HepG2 (cell line): ENCODE data around the gene AAR2. TPM values are rescaled to one million over a fixed set of nuclear protein-coding genes. Genes with fewer than 3 reads are reported as not detected.

Experiments
- ATAC-seq: fragments of 200-7000 bp; cut with Tn5 transposase; 3 replicates; pipeline ENCODE4 v1.9.1; 2020; ENCODE audit warnings: mild to moderate bottlenecking, moderate library complexity
- BruUV-seq: library from RNA; stranded (reverse); fragments of 400-500 nt; replicated peaks from 2 replicates; lab custom pipeline; 2021; lab: Mats Ljungman, UMichigan
- CTCF ChIA-PET: fragments of 300-600 bp; formaldehyde crosslinking; extraction: SDS; loops from one replicate; lab custom pipeline; 2021; ENCODE audit warnings: low total read pairs, inconsistent platforms, low intra/inter-chr PET ratio; lab: Yijun Ruan, JAX
- POLR2A ChIA-PET: fragments of 350-600 bp; sonication (Branson Sonifier 250); formaldehyde crosslinking; loops from one replicate; lab custom pipeline; 2020; ENCODE audit warnings: antibody characterized with exemption, inconsistent platforms; lab: Yijun Ruan, JAX
- DNase-seq: peaks from one replicate; pipeline ENCODE4 v3.0.0-alpha.2; 2015; ENCODE audit warnings: low spot score
- FAIRE-seq: peaks from 3 replicates; lab custom pipeline; 2011; peaks lifted over from hg19 to GRCh38; lab: Jason Lieb, UNC
- H2AFZ ChIP-seq: one replicate; pipeline ENCODE4 v1.6.1; 2011; ENCODE audit warnings: low read length, inconsistent platforms
- H3K27ac ChIP-seq: fragments of 300-600 bp; 3 replicates; pipeline ENCODE4 v1.8.0; 2011; ENCODE audit warnings: mixed run types, mild to moderate bottlenecking, mixed read lengths, low read length, inconsistent platforms; ENCODE audit not compliant: insufficient read depth; ENCODE audit errors: extremely low read length
- H3K27me3 ChIP-seq, 2 experiments: fragments of 200-600 bp in 1 of 2; 2 replicates in 1 of 2; 3 replicates in 1 of 2; pipeline versions ENCODE4 v1.6.0 to v1.8.0; 2011; ENCODE audit warnings: low read length in 2 of 2, mild to moderate bottlenecking in 2 of 2, moderate library complexity in 2 of 2, inconsistent platforms in 1 of 2; ENCODE audit not compliant: insufficient read depth in 2 of 2, control insufficient read depth in 1 of 2
- H3K36me3 ChIP-seq, 2 experiments: fragments of 200-600 bp in 1 of 2; replicated peaks in 1 of 2; 2 replicates in 1 of 2; 3 replicates in 1 of 2; pipeline versions ENCODE4 v1.5.1 to v1.8.0; 2011; ENCODE audit warnings: low read length in 2 of 2, inconsistent platforms in 1 of 2; ENCODE audit not compliant: insufficient read depth in 2 of 2, control insufficient read depth in 1 of 2
- H3K4me1 ChIP-seq: 2 replicates; pipeline ENCODE4 v1.5.1; 2012; ENCODE audit warnings: low read length, inconsistent platforms; ENCODE audit not compliant: insufficient read depth
- H3K4me2 ChIP-seq: 2 replicates; pipeline ENCODE4 v1.6.0; 2011; ENCODE audit warnings: low read depth, low read length, inconsistent platforms
- H3K4me3 ChIP-seq, 3 experiments: fragments of 200-600 bp in 1 of 3; sonication (generic), shearing (Covaris generic) in 1 of 3; replicated peaks in 1 of 3; 2 replicates each; pipeline ENCODE4 v1.5.1; 2011 to 2016; ENCODE audit warnings: low read length in 3 of 3, inconsistent platforms in 2 of 3, low read depth in 2 of 3, mild to moderate bottlenecking in 2 of 3, control low read depth in 1 of 3, mixed read lengths in 1 of 3; ENCODE audit not compliant: insufficient read depth in 1 of 3
- H3K79me2 ChIP-seq: one replicate; pipeline ENCODE4 v1.6.1; 2011; ENCODE audit warnings: low read length, inconsistent platforms; ENCODE audit not compliant: insufficient read depth
- H3K9ac ChIP-seq: 2 replicates; pipeline ENCODE4 v1.6.0; 2011; ENCODE audit warnings: mild to moderate bottlenecking, low read depth, low read length, inconsistent platforms; ENCODE audit not compliant: insufficient read depth
- H3K9me3 ChIP-seq: 2 replicates; pipeline ENCODE4 v1.5.1; 2012; ENCODE audit warnings: mild to moderate bottlenecking, low read length
- H4K20me1 ChIP-seq: 2 replicates; pipeline ENCODE4 v1.6.0; 2011; ENCODE audit warnings: inconsistent platforms, mild to moderate bottlenecking, low read length, moderate library complexity; ENCODE audit not compliant: insufficient read depth
- ARID5B ChIP-seq: IDR thresholded peaks from 2 replicates; pipeline ENCODE4 v1.4.0; 2020; ENCODE audit warnings: mild to moderate bottlenecking, missing genetic modification reagents
- DNMT3B ChIP-seq: conservative IDR thresholded peaks from 2 replicates; pipeline ENCODE4 v1.6.1; 2016; ENCODE audit warnings: missing biosample characterization, control low read depth
- GATAD2A ChIP-seq: IDR thresholded peaks from 2 replicates; pipeline ENCODE4 v1.6.1; 2016
- HES4 ChIP-seq: sonication (generic); formaldehyde crosslinking; IDR thresholded peaks from 2 replicates; pipeline ENCODE4 v1.9.0; 2021; ENCODE audit warnings: mild to moderate bottlenecking, missing genetic modification reagents, borderline replicate concordance
- HIVEP1 ChIP-seq: sonication (generic); formaldehyde crosslinking; IDR thresholded peaks from 2 replicates; pipeline ENCODE4 v1.4.0; 2020; ENCODE audit warnings: mild to moderate bottlenecking, missing genetic modification reagents
- HNRNPUL1 ChIP-seq: fragments of 200-400 bp; formaldehyde crosslinking; IDR thresholded peaks from 2 replicates; pipeline ENCODE4 v1.6.1; 2017; ENCODE audit warnings: low read depth, mild to moderate bottlenecking, low read length, moderate library complexity
- NR0B2 ChIP-seq: sonication (generic); formaldehyde crosslinking; IDR thresholded peaks from 2 replicates; pipeline ENCODE4 v1.4.0; 2020; ENCODE audit warnings: mild to moderate bottlenecking, missing genetic modification reagents
- NR1H2 ChIP-seq: sonication (generic); formaldehyde crosslinking; IDR thresholded peaks from 2 replicates; pipeline ENCODE4 v1.8.1; 2022; ENCODE audit warnings: low read depth, missing genetic modification reagents, borderline replicate concordance
- SOX13 ChIP-seq, 3 experiments: fragments of 450-650 bp in 1 of 3; sonication (generic) in 1 of 3; formaldehyde crosslinking in 1 of 3; IDR thresholded peaks in 2 of 3; conservative IDR thresholded peaks in 1 of 3; 2 replicates each; pipeline versions ENCODE4 v1.5.0 to v1.6.1; 2016 to 2020; ENCODE audit warnings: antibody characterized with exemption in 1 of 3, mild to moderate bottlenecking in 1 of 3, missing compliant biosample characterization in 1 of 3, missing genetic modification reagents in 1 of 3, moderate library complexity in 1 of 3
- THYN1 ChIP-seq: sonication (generic); formaldehyde crosslinking; IDR thresholded peaks from 2 replicates; pipeline ENCODE4 v1.8.1; 2023; ENCODE audit warnings: low read depth, mild to moderate bottlenecking, moderate library complexity, missing genetic modification reagents, borderline replicate concordance
- ZBTB49 ChIP-seq: sonication (generic); formaldehyde crosslinking; IDR thresholded peaks from 2 replicates; pipeline ENCODE4 v1.4.0; 2020; ENCODE audit warnings: missing genetic modification reagents, borderline replicate concordance
- ZNF549 ChIP-seq: sonication (generic); formaldehyde crosslinking; IDR thresholded peaks from 2 replicates; pipeline ENCODE4 v1.5.0; 2020; ENCODE audit warnings: missing genetic modification reagents
- ZNF704 ChIP-seq: sonication (generic); formaldehyde crosslinking; IDR thresholded peaks from 2 replicates; pipeline ENCODE4 v1.8.1; 2023; ENCODE audit warnings: mild to moderate bottlenecking, inconsistent platforms, moderate library complexity, missing genetic modification reagents, borderline replicate concordance
- ZNF790 ChIP-seq: sonication (generic); formaldehyde crosslinking; IDR thresholded peaks from 2 replicates; pipeline ENCODE4 v1.8.0; 2022; ENCODE audit warnings: missing genetic modification reagents, mild to moderate bottlenecking, borderline replicate concordance
- WGBS: methylation state at CpG from one replicate; pipeline ENCODE4 v1.1.6; 2017; ENCODE audit warnings: low lambda C conversion rate; 5-methylcytosine and 5-hydroxymethylcytosine counted together
- in situ Hi-C: cut with HindIII; loops from 2 replicates; pipeline ENCODE4 v1.10.0; 2017; ENCODE audit warnings: low pct_unique_long_range_greater_than_20kb; ENCODE audit not compliant: extremely low pct_ligation_motif_present
- intact Hi-C: fragments of 100-400 bp; cut with micrococcal nuclease; formaldehyde crosslinking; loops from one replicate; pipeline ENCODE4 v1.10.0; 2022; ENCODE audit not compliant: unreplicated experiment
- polyA plus RNA-seq, 8 experiments: library from polyadenylated mRNA; depleted of rRNA in 3 of 8; stranded (reverse) in 7 of 8; unstranded in 1 of 8; fragments of >200 nt; fragmentation: Illumina TruSeq in 4 of 8; extraction: Trizol in 4 of 8; gene quantifications; 2 replicates each; pipeline versions ENCODE4 v1.2.1 to v1.2.3, GENCODE V29; 2011 to 2016; ENCODE audit warnings: low read depth in 4 of 8, missing spikeins in 1 of 8, mixed read lengths in 1 of 8; ENCODE audit not compliant: insufficient read depth in 1 of 8
- total RNA-seq, 5 experiments: library from RNA; depleted of rRNA; stranded (reverse); fragments of >200 nt; fragmentation: Illumina TruSeq; extraction: Trizol; gene quantifications; 2 replicates each; pipeline ENCODE4 v1.2.3, GENCODE V29; 2016; ENCODE audit warnings: low read depth in 1 of 5
- TF ChIP-seq, protein P1 (sequence below): sonication (generic); formaldehyde crosslinking; IDR thresholded peaks from 2 replicates; pipeline ENCODE4 v1.4.0; 2020; ENCODE audit warnings: missing genetic modification reagents

Gene AAR2
- total and polyA plus RNA-seq, 2 of the 13 experiments (the other 11 are each of a cell fraction or from before 2014, with no cell fraction given): 45.2 to 46.2 TPM

DNA sequence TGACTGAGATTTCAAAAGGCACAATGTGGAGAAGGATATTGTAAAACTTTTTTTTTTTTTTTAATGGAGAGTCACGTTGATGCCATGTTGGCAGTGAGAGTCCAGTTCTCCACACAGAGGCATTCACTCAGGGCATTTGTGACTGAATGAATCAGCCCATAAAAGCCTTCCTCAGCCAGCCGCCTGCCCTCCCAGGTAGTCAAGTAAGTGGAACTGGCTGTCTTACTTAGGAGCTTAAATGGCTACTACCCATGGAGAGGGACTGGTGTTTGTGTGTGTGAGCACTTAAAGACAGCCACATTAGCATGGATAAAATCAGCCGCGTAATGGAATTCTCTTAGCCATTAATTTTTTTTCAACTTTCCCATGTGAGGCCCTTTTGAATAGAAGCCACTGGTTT, 12.6 kb downstream of the AAR2 start:
- POLR2A ChIA-PET: interaction anchor here (1.1 kb wide), 1 partner anchor 19 kb away, joined by 3 read pairs; no protein-coding TSS in a partner anchor
- Histone ChIP-seq H3K9ac (no peak overlapping the region), H3K27ac (no peak overlapping the region), H3K27me3 (no peaks in the 10 kb centered on the region), H3K4me2 (no peak overlapping the region), H2AFZ (no peak overlapping the region), H4K20me1 (no peaks in the 10 kb centered on the region), H3K9me3 (no peaks in the 10 kb centered on the region), H3K4me3 (no peak overlapping the region), H3K36me3 (peaks cover 66 to 96% of the 10 kb centered on the region in 2 experiments), H3K79me2 (no peaks in the 10 kb centered on the region), H3K4me1 (no peaks in the 10 kb centered on the region)
- FAIRE-seq (no peak), DNase-seq (no peak), ATAC-seq (no peak)
- CTCF ChIA-PET: no interaction called here
- 99% methylated on average over 4 of the region's 4 CpGs for WGBS
- intact Hi-C loops (no loop called here), in situ Hi-C loops (no loop called here)
- TSS peak; percentile 3 for BruUV-seq
- no peak for TF ChIP-seq THYN1 (CRISPR knock-in tag)
- TF ChIP-seq SOX13 (IDR thresholded peaks at IDR 0.05): no peak
- TF ChIP-seq SOX13 (CRISPR knock-in tag; conservative IDR thresholded peaks at IDR 0.05 in 1 of 2, IDR thresholded peaks at IDR 0.05 in 1 of 2): no peak
- TF ChIP-seq HNRNPUL1: no peak
- TF ChIP-seq NR0B2 (CRISPR knock-in tag): no peak
- TF ChIP-seq ZBTB49 (CRISPR knock-in tag): no peak
- TF ChIP-seq HIVEP1 (CRISPR knock-in tag): no peak
- no peak for TF ChIP-seq DNMT3B
- no peak for TF ChIP-seq ZNF790 (CRISPR knock-in tag)
- TF ChIP-seq NR1H2: no peak
- no peak for TF ChIP-seq ARID5B
- TF ChIP-seq ZNF549: no peak
- TF ChIP-seq, protein P1, sequence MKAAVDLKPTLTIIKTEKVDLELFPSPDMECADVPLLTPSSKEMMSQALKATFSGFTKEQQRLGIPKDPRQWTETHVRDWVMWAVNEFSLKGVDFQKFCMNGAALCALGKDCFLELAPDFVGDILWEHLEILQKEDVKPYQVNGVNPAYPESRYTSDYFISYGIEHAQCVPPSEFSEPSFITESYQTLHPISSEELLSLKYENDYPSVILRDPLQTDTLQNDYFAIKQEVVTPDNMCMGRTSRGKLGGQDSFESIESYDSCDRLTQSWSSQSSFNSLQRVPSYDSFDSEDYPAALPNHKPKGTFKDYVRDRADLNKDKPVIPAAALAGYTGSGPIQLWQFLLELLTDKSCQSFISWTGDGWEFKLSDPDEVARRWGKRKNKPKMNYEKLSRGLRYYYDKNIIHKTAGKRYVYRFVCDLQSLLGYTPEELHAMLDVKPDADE (CRISPR knock-in tag): no peak
- TF ChIP-seq GATAD2A (CRISPR knock-in tag): no peak
- no peak for TF ChIP-seq ZNF704
- no peak for TF ChIP-seq HES4
